Erythroblast (primary cell): ENCODE measurements around the gene CDH22.

Experiments used
- GATA1 ChIP-seq: IDR thresholded peaks from 2 replicates; pipeline ENCODE4 v1.6.1; 2011; ENCODE audit warnings: low read depth, mild to moderate bottlenecking, control low read depth, low read length, moderate library complexity
- POLR2A ChIP-seq: IDR thresholded peaks from 2 replicates; pipeline ENCODE4 v1.6.1; 2011; ENCODE audit warnings: mild to moderate bottlenecking, low read length

DNA sequence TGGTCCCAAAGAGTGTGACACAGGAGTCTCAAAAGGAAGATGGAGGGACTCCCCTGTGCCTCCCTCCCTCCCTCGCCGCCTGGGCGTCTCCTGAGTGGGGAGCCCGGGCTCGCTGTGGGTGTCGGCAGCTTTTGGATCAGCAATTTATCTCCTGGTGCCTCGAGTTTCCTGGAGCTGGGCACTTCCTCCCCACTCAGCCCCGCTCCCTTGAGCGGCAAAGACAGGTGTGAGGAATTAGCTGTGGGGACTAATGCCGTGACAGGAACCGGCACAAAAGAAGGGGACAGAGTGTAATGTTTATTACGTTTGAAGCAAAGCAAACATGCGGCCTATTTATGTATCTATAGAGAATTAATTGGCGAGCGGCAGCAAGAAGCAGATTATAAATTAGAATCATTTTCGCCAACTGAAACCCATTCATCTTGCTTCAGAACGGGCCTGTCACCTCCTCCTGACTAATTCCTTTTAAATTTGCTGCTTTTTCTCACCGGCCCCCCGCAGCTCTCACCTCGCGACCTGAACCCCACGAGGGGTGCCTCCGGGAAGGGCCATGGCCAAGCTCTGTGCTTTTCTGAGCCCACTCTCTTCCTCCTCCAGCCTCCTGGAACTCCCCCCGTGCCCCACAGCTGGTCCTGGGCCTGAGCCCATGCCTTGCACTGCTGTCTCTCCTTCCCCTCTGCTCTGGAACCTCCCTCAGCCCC lies 8.8 kb upstream of the CDH22 start:
- TF ChIP-seq POLR2A (no peak), GATA1 (no peak)
